A549 (cell line): ENCODE results near the gene PDZD2.

Source experiments
- MAFK ChIP-seq: fragments of 450-650 bp; IDR thresholded peaks from 2 replicates; pipeline ENCODE4 v1.6.1; 2014; ENCODE audit not compliant: partially characterized antibody
- RAD21 ChIP-seq, 2 experiments: fragments of >200 bp in 1 of 2; sonication (Bioruptor Twin) in 1 of 2; formaldehyde crosslinking in 1 of 2; IDR thresholded peaks in 1 of 2; conservative IDR thresholded peaks in 1 of 2; 2 replicates in 1 of 2; 3 replicates in 1 of 2; pipeline ENCODE4 v1.6.1; 2012 to 2018; ENCODE audit warnings: inconsistent platforms in 1 of 2
- TF ChIP-seq, protein P1 (sequence below): fragments of 200-600 bp; sonication (generic); IDR thresholded peaks from 2 replicates; pipeline ENCODE4 v1.6.1; 2016; ENCODE audit warnings: antibody characterized with exemption, mild to moderate bottlenecking, moderate library complexity
- TF ChIP-seq, protein P2 (sequence below): fragments of >200 bp; sonication (Bioruptor Twin); formaldehyde crosslinking; IDR thresholded peaks from 3 replicates; pipeline ENCODE4 v1.5.1; 2016
- TF ChIP-seq, protein P3 (sequence below): fragments of >200 bp; sonication (Bioruptor Twin); formaldehyde crosslinking; IDR thresholded peaks from 2 replicates; pipeline ENCODE4 v1.6.1; 2016
- TF ChIP-seq, protein P4 (sequence below): fragments of 450-650 bp; IDR thresholded peaks from 2 replicates; pipeline ENCODE4 v1.6.1; 2014; ENCODE audit warnings: antibody characterized with exemption

DNA sequence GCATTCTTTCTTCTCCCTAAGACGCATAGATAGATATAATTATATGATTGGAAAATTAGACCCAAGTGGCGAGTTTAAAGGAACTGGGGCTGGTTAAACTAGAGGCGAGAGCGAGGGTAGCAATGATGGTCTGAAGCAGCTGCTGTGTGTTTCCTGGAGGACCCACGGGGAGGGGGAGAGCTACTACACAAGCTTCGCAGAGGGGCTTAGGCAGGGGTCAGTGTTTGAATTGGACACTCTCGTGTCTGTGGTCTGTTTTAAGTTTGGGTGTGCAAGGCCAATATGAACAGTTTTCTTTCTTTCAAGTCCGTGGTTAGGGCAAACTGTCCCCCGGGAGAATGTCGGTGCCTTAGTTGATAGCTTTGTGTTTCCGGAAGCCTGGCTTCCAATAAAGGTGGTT lies 43.1 kb downstream of the PDZD2 start:
- TF ChIP-seq, protein P1, sequence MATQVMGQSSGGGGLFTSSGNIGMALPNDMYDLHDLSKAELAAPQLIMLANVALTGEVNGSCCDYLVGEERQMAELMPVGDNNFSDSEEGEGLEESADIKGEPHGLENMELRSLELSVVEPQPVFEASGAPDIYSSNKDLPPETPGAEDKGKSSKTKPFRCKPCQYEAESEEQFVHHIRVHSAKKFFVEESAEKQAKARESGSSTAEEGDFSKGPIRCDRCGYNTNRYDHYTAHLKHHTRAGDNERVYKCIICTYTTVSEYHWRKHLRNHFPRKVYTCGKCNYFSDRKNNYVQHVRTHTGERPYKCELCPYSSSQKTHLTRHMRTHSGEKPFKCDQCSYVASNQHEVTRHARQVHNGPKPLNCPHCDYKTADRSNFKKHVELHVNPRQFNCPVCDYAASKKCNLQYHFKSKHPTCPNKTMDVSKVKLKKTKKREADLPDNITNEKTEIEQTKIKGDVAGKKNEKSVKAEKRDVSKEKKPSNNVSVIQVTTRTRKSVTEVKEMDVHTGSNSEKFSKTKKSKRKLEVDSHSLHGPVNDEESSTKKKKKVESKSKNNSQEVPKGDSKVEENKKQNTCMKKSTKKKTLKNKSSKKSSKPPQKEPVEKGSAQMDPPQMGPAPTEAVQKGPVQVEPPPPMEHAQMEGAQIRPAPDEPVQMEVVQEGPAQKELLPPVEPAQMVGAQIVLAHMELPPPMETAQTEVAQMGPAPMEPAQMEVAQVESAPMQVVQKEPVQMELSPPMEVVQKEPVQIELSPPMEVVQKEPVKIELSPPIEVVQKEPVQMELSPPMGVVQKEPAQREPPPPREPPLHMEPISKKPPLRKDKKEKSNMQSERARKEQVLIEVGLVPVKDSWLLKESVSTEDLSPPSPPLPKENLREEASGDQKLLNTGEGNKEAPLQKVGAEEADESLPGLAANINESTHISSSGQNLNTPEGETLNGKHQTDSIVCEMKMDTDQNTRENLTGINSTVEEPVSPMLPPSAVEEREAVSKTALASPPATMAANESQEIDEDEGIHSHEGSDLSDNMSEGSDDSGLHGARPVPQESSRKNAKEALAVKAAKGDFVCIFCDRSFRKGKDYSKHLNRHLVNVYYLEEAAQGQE: no peak
- TF ChIP-seq, protein P2, sequence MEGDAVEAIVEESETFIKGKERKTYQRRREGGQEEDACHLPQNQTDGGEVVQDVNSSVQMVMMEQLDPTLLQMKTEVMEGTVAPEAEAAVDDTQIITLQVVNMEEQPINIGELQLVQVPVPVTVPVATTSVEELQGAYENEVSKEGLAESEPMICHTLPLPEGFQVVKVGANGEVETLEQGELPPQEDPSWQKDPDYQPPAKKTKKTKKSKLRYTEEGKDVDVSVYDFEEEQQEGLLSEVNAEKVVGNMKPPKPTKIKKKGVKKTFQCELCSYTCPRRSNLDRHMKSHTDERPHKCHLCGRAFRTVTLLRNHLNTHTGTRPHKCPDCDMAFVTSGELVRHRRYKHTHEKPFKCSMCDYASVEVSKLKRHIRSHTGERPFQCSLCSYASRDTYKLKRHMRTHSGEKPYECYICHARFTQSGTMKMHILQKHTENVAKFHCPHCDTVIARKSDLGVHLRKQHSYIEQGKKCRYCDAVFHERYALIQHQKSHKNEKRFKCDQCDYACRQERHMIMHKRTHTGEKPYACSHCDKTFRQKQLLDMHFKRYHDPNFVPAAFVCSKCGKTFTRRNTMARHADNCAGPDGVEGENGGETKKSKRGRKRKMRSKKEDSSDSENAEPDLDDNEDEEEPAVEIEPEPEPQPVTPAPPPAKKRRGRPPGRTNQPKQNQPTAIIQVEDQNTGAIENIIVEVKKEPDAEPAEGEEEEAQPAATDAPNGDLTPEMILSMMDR: no peak
- TF ChIP-seq, protein P3, sequence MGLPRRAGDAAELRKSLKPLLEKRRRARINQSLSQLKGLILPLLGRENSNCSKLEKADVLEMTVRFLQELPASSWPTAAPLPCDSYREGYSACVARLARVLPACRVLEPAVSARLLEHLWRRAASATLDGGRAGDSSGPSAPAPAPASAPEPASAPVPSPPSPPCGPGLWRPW: no peak
- TF ChIP-seq RAD21 (conservative IDR thresholded peaks at IDR 0.05 in 1 of 2, IDR thresholded peaks at IDR 0.05 in 1 of 2): no peak
- TF ChIP-seq, protein P4, sequence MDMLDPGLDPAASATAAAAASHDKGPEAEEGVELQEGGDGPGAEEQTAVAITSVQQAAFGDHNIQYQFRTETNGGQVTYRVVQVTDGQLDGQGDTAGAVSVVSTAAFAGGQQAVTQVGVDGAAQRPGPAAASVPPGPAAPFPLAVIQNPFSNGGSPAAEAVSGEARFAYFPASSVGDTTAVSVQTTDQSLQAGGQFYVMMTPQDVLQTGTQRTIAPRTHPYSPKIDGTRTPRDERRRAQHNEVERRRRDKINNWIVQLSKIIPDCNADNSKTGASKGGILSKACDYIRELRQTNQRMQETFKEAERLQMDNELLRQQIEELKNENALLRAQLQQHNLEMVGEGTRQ: no peak
- TF ChIP-seq MAFK: no peak
